ENCODE data around the gene GSG1L.

GSG1L gene

GRCh38 chr16:27959914-27960313, 103.6 kb downstream of the GSG1L start:
- no peak for TF ChIP-seq BHLHE40 (IDR thresholded peaks at IDR 0.05; ENCODE audit: borderline replicate concordance)
- no peak for TF ChIP-seq FOXK2 (IDR thresholded peaks at IDR 0.05)
- no peak for DNase-seq (ENCODE audit: extremely low spot score)
- ChIA-PET POLR2A (no interaction called here), CTCF (no interaction called here)

- DNase-seq (ENCODE audit: extremely low spot score): no peak
- ChIA-PET POLR2A (no interaction called here), CTCF (no interaction called here)
- TF ChIP-seq ARNT (IDR thresholded peaks at IDR 0.05): no peak
- no peak for TF ChIP-seq SUZ12 (IDR thresholded peaks at IDR 0.05)
Measured at GRCh38 chr16:27954191-27954590, 109.3 kb downstream of the GSG1L start.

GRCh38 chr16:27952811-27953210, 110.7 kb downstream of the GSG1L start:
- TF ChIP-seq ZNF384 (IDR thresholded peaks at IDR 0.05) (no peak), HDGF (IDR thresholded peaks at IDR 0.05; ENCODE audit: borderline replicate concordance) (no peak), CTBP1 (IDR thresholded peaks at IDR 0.05; ENCODE audit: borderline replicate concordance) (no peak), TARDBP (IDR thresholded peaks at IDR 0.05) (no peak), FOXA1 (IDR thresholded peaks at IDR 0.05) (no peak), BHLHE40 (IDR thresholded peaks at IDR 0.05; ENCODE audit: borderline replicate concordance) (no peak), SP1 (IDR thresholded peaks at IDR 0.05) (no peak), ARNT (IDR thresholded peaks at IDR 0.05) (no peak), LEF1 (IDR thresholded peaks at IDR 0.05; ENCODE audit: borderline replicate concordance) (no peak), L3MBTL2 (conservative IDR thresholded peaks at IDR 0.05) (no peak), FOXM1 (IDR thresholded peaks at IDR 0.05; ENCODE audit: borderline replicate concordance) (no peak)
- CTCF ChIA-PET: no interaction called here
- POLR2A ChIA-PET: no interaction called here
- no peak for DNase-seq (ENCODE audit: extremely low spot score)

GRCh38 chr16:27951489-27952120, 111.9 kb downstream of the GSG1L start:
- ChIA-PET POLR2A (no interaction called here), CTCF (no interaction called here)
- TF ChIP-seq FOXA1 (IDR thresholded peaks at IDR 0.05) (no peak), NFRKB (IDR thresholded peaks at IDR 0.05) (no peak), CTBP1 (IDR thresholded peaks at IDR 0.05; ENCODE audit: borderline replicate concordance) (no peak), ZNF384 (IDR thresholded peaks at IDR 0.05) (no peak), SUZ12 (IDR thresholded peaks at IDR 0.05) (no peak), SP1 (IDR thresholded peaks at IDR 0.05) (no peak), ELF4 (IDR thresholded peaks at IDR 0.05) (no peak), L3MBTL2 (conservative IDR thresholded peaks at IDR 0.05) (no peak), FOXM1 (IDR thresholded peaks at IDR 0.05; ENCODE audit: borderline replicate concordance) (no peak), LEF1 (IDR thresholded peaks at IDR 0.05; ENCODE audit: borderline replicate concordance) (no peak)
- no peak for DNase-seq (ENCODE audit: extremely low spot score)

- POLR2A ChIA-PET: no interaction called here
- DNase-seq (ENCODE audit: extremely low spot score): no peak
- TF ChIP-seq ZNF384 (IDR thresholded peaks at IDR 0.05): no peak
- no peak for TF ChIP-seq ELF4 (IDR thresholded peaks at IDR 0.05)
- CTCF ChIA-PET: no interaction called here
Measured at GRCh38 chr16:27950206-27950887, 113.2 kb downstream of the GSG1L start.

- POLR2A ChIA-PET: no interaction called here
- CTCF ChIA-PET: interaction anchor here (0.6 kb wide), 1 partner anchor 139 kb away, joined by 4 read pairs; no protein-coding TSS in a partner anchor
- TF ChIP-seq TARDBP (IDR thresholded peaks at IDR 0.05) (no peak), PKNOX1 (IDR thresholded peaks at IDR 0.05) (no peak), CTBP1 (IDR thresholded peaks at IDR 0.05; ENCODE audit: borderline replicate concordance) (no peak), SUZ12 (IDR thresholded peaks at IDR 0.05) (no peak), BHLHE40 (IDR thresholded peaks at IDR 0.05; ENCODE audit: borderline replicate concordance) (no peak), HDGF (IDR thresholded peaks at IDR 0.05; ENCODE audit: borderline replicate concordance) (no peak), ZNF384 (IDR thresholded peaks at IDR 0.05) (no peak), ELF4 (IDR thresholded peaks at IDR 0.05) (no peak), L3MBTL2 (conservative IDR thresholded peaks at IDR 0.05) (no peak), LEF1 (IDR thresholded peaks at IDR 0.05; ENCODE audit: borderline replicate concordance) (no peak), NFRKB (IDR thresholded peaks at IDR 0.05) (no peak), SP1 (IDR thresholded peaks at IDR 0.05) (no peak), FOXM1 (IDR thresholded peaks at IDR 0.05; ENCODE audit: borderline replicate concordance) (no peak), ARNT (IDR thresholded peaks at IDR 0.05) (no peak), FOXK2 (IDR thresholded peaks at IDR 0.05) (no peak), FOXA1 (IDR thresholded peaks at IDR 0.05) (no peak)
- no peak for DNase-seq (ENCODE audit: extremely low spot score)
Measured at GRCh38 chr16:27947696-27948095, 115.8 kb downstream of the GSG1L start.

GRCh38 chr16:27945233-27945973, 118.1 kb downstream of the GSG1L start:
- CTCF ChIA-PET: no interaction called here
- TF ChIP-seq SUZ12 (IDR thresholded peaks at IDR 0.05) (no peak), CTBP1 (IDR thresholded peaks at IDR 0.05; ENCODE audit: borderline replicate concordance) (no peak), ELF4 (IDR thresholded peaks at IDR 0.05) (no peak), NFRKB (IDR thresholded peaks at IDR 0.05) (no peak), PKNOX1 (IDR thresholded peaks at IDR 0.05) (no peak), SP1 (IDR thresholded peaks at IDR 0.05) (no peak), ARNT (IDR thresholded peaks at IDR 0.05) (no peak), HDGF (IDR thresholded peaks at IDR 0.05; ENCODE audit: borderline replicate concordance) (no peak), L3MBTL2 (conservative IDR thresholded peaks at IDR 0.05) (no peak), ZNF384 (IDR thresholded peaks at IDR 0.05) (no peak), BHLHE40 (IDR thresholded peaks at IDR 0.05; ENCODE audit: borderline replicate concordance) (no peak), FOXK2 (IDR thresholded peaks at IDR 0.05) (no peak)
- POLR2A ChIA-PET: no interaction called here
- DNase-seq (ENCODE audit: extremely low spot score): no peak
